ENCODE data around the gene INTS7.

DNA sequence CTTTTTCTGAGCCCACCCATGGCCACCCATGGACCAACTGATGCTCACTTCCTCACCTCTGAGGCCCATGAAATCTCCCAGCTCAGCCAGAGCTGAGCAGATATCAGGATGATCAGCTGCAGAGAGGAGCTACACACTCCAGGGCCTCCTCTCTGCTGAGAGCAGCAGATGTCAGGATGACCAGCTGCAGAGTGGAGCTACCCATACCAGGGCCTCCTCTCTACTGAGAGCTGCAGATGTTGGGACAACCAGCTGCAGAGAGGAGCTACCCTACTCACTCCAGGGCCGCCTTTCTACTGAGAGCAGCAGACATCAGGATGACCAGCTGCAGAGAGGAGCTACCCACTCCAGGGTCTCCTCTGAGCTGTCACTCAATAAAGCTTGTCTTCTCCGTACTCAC lies 133.4 kb downstream of the INTS7 start:
- TF ChIP-seq, protein P1, sequence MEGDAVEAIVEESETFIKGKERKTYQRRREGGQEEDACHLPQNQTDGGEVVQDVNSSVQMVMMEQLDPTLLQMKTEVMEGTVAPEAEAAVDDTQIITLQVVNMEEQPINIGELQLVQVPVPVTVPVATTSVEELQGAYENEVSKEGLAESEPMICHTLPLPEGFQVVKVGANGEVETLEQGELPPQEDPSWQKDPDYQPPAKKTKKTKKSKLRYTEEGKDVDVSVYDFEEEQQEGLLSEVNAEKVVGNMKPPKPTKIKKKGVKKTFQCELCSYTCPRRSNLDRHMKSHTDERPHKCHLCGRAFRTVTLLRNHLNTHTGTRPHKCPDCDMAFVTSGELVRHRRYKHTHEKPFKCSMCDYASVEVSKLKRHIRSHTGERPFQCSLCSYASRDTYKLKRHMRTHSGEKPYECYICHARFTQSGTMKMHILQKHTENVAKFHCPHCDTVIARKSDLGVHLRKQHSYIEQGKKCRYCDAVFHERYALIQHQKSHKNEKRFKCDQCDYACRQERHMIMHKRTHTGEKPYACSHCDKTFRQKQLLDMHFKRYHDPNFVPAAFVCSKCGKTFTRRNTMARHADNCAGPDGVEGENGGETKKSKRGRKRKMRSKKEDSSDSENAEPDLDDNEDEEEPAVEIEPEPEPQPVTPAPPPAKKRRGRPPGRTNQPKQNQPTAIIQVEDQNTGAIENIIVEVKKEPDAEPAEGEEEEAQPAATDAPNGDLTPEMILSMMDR (conservative IDR thresholded peaks at IDR 0.05; ENCODE audit: low read depth, low read length) = no peak
- TF ChIP-seq EZH2 (IDR thresholded peaks at IDR 0.05; ENCODE audit: low read length, unreplicated experiment) = no peak
